Erythroblast (primary cell): ENCODE results near the gene ADORA2B.
"Not testable (repeated sequence)": the region's sequence is repeated elsewhere in the genome, so short reads cannot be mapped to it uniquely, and the experiment has no call there.

Experiments
- GATA1 ChIP-seq: IDR thresholded peaks from 2 replicates; pipeline ENCODE4 v1.6.1; 2011; ENCODE audit warnings: low read depth, mild to moderate bottlenecking, control low read depth, low read length, moderate library complexity
- POLR2A ChIP-seq: IDR thresholded peaks from 2 replicates; pipeline ENCODE4 v1.6.1; 2011; ENCODE audit warnings: mild to moderate bottlenecking, low read length

DNA sequence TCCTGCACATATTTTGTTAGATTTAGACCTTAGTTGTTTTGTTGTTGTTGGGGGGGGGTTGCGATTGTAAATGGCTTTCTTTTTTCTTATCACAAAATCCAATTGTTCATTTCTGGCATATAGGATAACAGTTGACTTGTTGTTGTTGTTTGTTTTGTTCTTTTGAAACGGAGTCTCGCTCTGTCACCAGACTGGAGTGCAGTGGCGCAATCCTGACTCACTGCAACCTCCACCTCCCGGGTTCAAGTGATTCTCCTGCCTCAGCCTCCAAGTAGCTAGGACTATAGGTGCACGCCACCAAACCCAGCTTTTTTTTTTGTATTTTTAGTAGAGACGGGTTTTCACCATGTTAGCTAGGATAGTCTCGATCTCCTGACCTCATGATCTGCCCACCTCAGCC, 39.7 kb upstream of the ADORA2B start:
- TF ChIP-seq POLR2A, GATA1: not testable (repeated sequence)
